ENCODE measurements around the gene PIK3R5.

- no peak for TF ChIP-seq ELF1 (IDR thresholded peaks at IDR 0.05; ENCODE audit: borderline replicate concordance, low read depth)
- no peak for TF ChIP-seq ZNF274 (IDR thresholded peaks at IDR 0.05; ENCODE audit: low read depth, low read length)
- TF ChIP-seq, protein P1, sequence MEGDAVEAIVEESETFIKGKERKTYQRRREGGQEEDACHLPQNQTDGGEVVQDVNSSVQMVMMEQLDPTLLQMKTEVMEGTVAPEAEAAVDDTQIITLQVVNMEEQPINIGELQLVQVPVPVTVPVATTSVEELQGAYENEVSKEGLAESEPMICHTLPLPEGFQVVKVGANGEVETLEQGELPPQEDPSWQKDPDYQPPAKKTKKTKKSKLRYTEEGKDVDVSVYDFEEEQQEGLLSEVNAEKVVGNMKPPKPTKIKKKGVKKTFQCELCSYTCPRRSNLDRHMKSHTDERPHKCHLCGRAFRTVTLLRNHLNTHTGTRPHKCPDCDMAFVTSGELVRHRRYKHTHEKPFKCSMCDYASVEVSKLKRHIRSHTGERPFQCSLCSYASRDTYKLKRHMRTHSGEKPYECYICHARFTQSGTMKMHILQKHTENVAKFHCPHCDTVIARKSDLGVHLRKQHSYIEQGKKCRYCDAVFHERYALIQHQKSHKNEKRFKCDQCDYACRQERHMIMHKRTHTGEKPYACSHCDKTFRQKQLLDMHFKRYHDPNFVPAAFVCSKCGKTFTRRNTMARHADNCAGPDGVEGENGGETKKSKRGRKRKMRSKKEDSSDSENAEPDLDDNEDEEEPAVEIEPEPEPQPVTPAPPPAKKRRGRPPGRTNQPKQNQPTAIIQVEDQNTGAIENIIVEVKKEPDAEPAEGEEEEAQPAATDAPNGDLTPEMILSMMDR (IDR thresholded peaks at IDR 0.05 in 2 of 3, conservative IDR thresholded peaks at IDR 0.05 in 1 of 3; ENCODE audit: borderline replicate concordance in 1 of 3, insufficient read depth in 1 of 3, low read depth in 2 of 3, low read length in 2 of 3): no peak
- TF ChIP-seq ZBTB33 (IDR thresholded peaks at IDR 0.05; ENCODE audit: extremely low read depth, insufficient replicate concordance, low read length): no peak
- no peak for TF ChIP-seq SRF (IDR thresholded peaks at IDR 0.05; ENCODE audit: low read depth)
- no peak for TF ChIP-seq CEBPB (IDR thresholded peaks at IDR 0.05; ENCODE audit: low read depth)
- no peak for TF ChIP-seq YY1 (IDR thresholded peaks at IDR 0.05; ENCODE audit: extremely low read depth, insufficient replicate concordance, low read depth, low read length)
- no peak for TF ChIP-seq POLR2A (IDR thresholded peaks at IDR 0.05; ENCODE audit: borderline replicate concordance, extremely low read depth, insufficient read depth, insufficient read length)
Measured at GRCh38 chr17:8877984-8878383, 87.5 kb downstream of the PIK3R5 start.

All from HCT116 (cell line).